SK-N-SH treated with all-trans-retinoic acid at 6 μM for 48 hours (cell line): ENCODE results near the gene FXYD4.

Experiments
- ATAC-seq: fragments of 200-7000 bp; cut with Tn5 transposase; 3 replicates; pipeline ENCODE4 v1.9.1; 2020; ENCODE audit warnings: mild to moderate bottlenecking, moderate library complexity
- ARNTL ChIP-seq: fragments of 450-650 bp; formaldehyde crosslinking; IDR thresholded peaks from 2 replicates; pipeline ENCODE4 v1.5.0; 2020; ENCODE audit warnings: low read depth, mild to moderate bottlenecking, moderate library complexity, borderline replicate concordance
- BACH2 ChIP-seq: fragments of 250-450 bp; sonication (Bioruptor Pico); IDR thresholded peaks from 2 replicates; pipeline ENCODE4 v1.9.0; 2021; ENCODE audit warnings: mild to moderate bottlenecking, borderline replicate concordance
- CSDC2 ChIP-seq: fragments of 250-450 bp; sonication (Bioruptor Pico); IDR thresholded peaks from 2 replicates; pipeline ENCODE4 v1.5.0; 2020; ENCODE audit warnings: mild to moderate bottlenecking, moderate library complexity
- ESRRG ChIP-seq: fragments of 250-450 bp; sonication (Bioruptor Pico); IDR thresholded peaks from 2 replicates; pipeline ENCODE4 v1.6.1; 2021; ENCODE audit warnings: mild to moderate bottlenecking
- GLIS3 ChIP-seq: fragments of 250-450 bp; sonication (Bioruptor Pico); IDR thresholded peaks from 2 replicates; pipeline ENCODE4 v1.5.0; 2020; ENCODE audit warnings: mild to moderate bottlenecking, moderate library complexity
- ISL1 ChIP-seq: fragments of 250-450 bp; sonication (Bioruptor Pico); IDR thresholded peaks from 2 replicates; pipeline ENCODE4 v2.1.2; 2022; ENCODE audit warnings: mild to moderate bottlenecking, moderate library complexity
- OSR1 ChIP-seq: fragments of 250-450 bp; sonication (Bioruptor Pico); IDR thresholded peaks from 2 replicates; pipeline ENCODE4 v1.8.0; 2022; ENCODE audit warnings: moderate library complexity, mild to moderate bottlenecking, inconsistent platforms
- PPARA ChIP-seq: fragments of 250-450 bp; sonication (Bioruptor Pico); IDR thresholded peaks from 2 replicates; pipeline ENCODE4 v1.5.0; 2020; ENCODE audit warnings: mild to moderate bottlenecking, borderline replicate concordance
- RARB ChIP-seq: fragments of 250-450 bp; sonication (Bioruptor Pico); IDR thresholded peaks from 2 replicates; pipeline ENCODE4 v1.8.0; 2021; ENCODE audit warnings: mild to moderate bottlenecking, moderate library complexity
- SNAI2 ChIP-seq: fragments of 250-450 bp; sonication (Bioruptor Pico); IDR thresholded peaks from 2 replicates; pipeline ENCODE4 v1.5.0; 2020; ENCODE audit warnings: mild to moderate bottlenecking, moderate library complexity
- TCF4 ChIP-seq: fragments of 250-450 bp; sonication (Bioruptor Pico); IDR thresholded peaks from 2 replicates; pipeline ENCODE4 v1.8.0; 2021; ENCODE audit warnings: mild to moderate bottlenecking, moderate library complexity, borderline replicate concordance
- TOX ChIP-seq: fragments of 250-450 bp; sonication (Bioruptor Pico); IDR thresholded peaks from 2 replicates; pipeline ENCODE4 v1.8.0; 2021; ENCODE audit warnings: mild to moderate bottlenecking, moderate library complexity, borderline replicate concordance
- ZC3H10 ChIP-seq: fragments of 250-450 bp; sonication (Bioruptor Pico); IDR thresholded peaks from 2 replicates; pipeline ENCODE4 v1.5.1; 2021; ENCODE audit warnings: mild to moderate bottlenecking, moderate library complexity
- ZFP3 ChIP-seq: fragments of 250-450 bp; sonication (Bioruptor Pico); IDR thresholded peaks from 2 replicates; pipeline ENCODE4 v1.5.0; 2020; ENCODE audit warnings: mild to moderate bottlenecking, moderate library complexity
- ZFP30 ChIP-seq: fragments of 450-650 bp; formaldehyde crosslinking; IDR thresholded peaks from 2 replicates; pipeline ENCODE4 v1.5.0; 2022; ENCODE audit warnings: mild to moderate bottlenecking, moderate library complexity
- ZNF565 ChIP-seq: fragments of 450-650 bp; formaldehyde crosslinking; conservative IDR thresholded peaks from 2 replicates; pipeline ENCODE4 v1.5.0; 2020; ENCODE audit warnings: low read depth, mild to moderate bottlenecking, moderate library complexity
- ZNF70 ChIP-seq: fragments of 450-650 bp; formaldehyde crosslinking; IDR thresholded peaks from 2 replicates; pipeline ENCODE4 v1.5.0; 2020; ENCODE audit warnings: mild to moderate bottlenecking, moderate library complexity
- ZNF8 ChIP-seq: fragments of 450-650 bp; formaldehyde crosslinking; IDR thresholded peaks from 2 replicates; pipeline ENCODE4 v1.5.0; 2020; ENCODE audit warnings: mild to moderate bottlenecking, moderate library complexity
- TF ChIP-seq, protein P1 (sequence below): fragments of 250-450 bp; sonication (Bioruptor Pico); IDR thresholded peaks from 2 replicates; pipeline ENCODE4 v1.8.0; 2020; ENCODE audit warnings: mild to moderate bottlenecking, moderate library complexity, borderline replicate concordance
- TF ChIP-seq, protein P2 (sequence below): fragments of 250-450 bp; sonication (Bioruptor Pico); IDR thresholded peaks from 2 replicates; pipeline ENCODE4 v1.5.0; 2020; ENCODE audit warnings: mild to moderate bottlenecking, moderate library complexity
- TF ChIP-seq, protein P3 (sequence below): fragments of 250-450 bp; sonication (Bioruptor Pico); IDR thresholded peaks from 2 replicates; pipeline ENCODE4 v1.5.1; 2020; ENCODE audit warnings: low read depth, mild to moderate bottlenecking, moderate library complexity
- TF ChIP-seq, protein P4 (sequence below): fragments of 250-450 bp; sonication (Bioruptor Pico); IDR thresholded peaks from 2 replicates; pipeline ENCODE4 v1.5.1; 2021; ENCODE audit warnings: mild to moderate bottlenecking, moderate library complexity

The FXYD4 gene

DNA sequence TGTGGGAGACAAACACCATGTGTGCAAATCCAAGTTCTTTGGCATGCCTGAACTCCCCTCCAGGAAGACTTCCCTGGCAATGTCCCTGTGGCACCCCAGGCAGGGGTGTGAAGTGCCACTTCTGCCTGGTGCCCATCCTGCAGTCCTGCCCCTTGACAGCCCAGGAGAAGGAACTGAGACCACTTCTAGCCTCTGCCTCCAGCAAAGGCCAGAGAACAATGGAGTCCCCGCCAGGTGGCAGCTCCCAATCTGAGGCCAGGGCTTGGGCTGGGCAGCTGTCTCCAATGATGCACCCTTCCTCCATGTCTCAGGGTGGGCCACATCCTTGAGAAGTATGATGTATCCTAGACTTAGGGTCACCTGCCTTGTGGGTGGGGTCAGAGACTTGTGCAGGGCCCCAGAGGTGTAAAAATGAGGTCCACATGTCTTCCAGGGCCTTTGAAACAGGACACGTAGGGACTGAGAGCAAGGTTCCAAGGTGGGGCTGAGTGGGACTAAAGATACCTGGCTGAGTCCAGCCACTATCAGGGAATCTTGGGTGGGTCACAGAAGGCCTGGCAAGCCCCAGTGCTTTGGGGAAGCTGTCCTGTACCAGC lies 5.5 kb downstream of the FXYD4 start:
- ATAC-seq, result no peak
- TF ChIP-seq ISL1, result no peak
- no peak for TF ChIP-seq GLIS3 (CRISPR knock-in tag)
- TF ChIP-seq ARNTL, result no peak
- TF ChIP-seq SNAI2 (CRISPR knock-in tag), result no peak
- TF ChIP-seq ZNF565 (CRISPR knock-in tag), result no peak
- TF ChIP-seq, protein P1, sequence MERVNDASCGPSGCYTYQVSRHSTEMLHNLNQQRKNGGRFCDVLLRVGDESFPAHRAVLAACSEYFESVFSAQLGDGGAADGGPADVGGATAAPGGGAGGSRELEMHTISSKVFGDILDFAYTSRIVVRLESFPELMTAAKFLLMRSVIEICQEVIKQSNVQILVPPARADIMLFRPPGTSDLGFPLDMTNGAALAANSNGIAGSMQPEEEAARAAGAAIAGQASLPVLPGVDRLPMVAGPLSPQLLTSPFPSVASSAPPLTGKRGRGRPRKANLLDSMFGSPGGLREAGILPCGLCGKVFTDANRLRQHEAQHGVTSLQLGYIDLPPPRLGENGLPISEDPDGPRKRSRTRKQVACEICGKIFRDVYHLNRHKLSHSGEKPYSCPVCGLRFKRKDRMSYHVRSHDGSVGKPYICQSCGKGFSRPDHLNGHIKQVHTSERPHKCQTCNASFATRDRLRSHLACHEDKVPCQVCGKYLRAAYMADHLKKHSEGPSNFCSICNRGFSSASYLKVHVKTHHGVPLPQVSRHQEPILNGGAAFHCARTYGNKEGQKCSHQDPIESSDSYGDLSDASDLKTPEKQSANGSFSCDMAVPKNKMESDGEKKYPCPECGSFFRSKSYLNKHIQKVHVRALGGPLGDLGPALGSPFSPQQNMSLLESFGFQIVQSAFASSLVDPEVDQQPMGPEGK, result no peak
- TF ChIP-seq ZNF8 (CRISPR knock-in tag), result no peak
- TF ChIP-seq, protein P2, sequence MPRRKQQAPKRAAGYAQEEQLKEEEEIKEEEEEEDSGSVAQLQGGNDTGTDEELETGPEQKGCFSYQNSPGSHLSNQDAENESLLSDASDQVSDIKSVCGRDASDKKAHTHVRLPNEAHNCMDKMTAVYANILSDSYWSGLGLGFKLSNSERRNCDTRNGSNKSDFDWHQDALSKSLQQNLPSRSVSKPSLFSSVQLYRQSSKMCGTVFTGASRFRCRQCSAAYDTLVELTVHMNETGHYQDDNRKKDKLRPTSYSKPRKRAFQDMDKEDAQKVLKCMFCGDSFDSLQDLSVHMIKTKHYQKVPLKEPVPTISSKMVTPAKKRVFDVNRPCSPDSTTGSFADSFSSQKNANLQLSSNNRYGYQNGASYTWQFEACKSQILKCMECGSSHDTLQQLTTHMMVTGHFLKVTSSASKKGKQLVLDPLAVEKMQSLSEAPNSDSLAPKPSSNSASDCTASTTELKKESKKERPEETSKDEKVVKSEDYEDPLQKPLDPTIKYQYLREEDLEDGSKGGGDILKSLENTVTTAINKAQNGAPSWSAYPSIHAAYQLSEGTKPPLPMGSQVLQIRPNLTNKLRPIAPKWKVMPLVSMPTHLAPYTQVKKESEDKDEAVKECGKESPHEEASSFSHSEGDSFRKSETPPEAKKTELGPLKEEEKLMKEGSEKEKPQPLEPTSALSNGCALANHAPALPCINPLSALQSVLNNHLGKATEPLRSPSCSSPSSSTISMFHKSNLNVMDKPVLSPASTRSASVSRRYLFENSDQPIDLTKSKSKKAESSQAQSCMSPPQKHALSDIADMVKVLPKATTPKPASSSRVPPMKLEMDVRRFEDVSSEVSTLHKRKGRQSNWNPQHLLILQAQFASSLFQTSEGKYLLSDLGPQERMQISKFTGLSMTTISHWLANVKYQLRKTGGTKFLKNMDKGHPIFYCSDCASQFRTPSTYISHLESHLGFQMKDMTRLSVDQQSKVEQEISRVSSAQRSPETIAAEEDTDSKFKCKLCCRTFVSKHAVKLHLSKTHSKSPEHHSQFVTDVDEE (CRISPR knock-in tag), result no peak
- TF ChIP-seq TCF4 (CRISPR knock-in tag), result no peak
- TF ChIP-seq, protein P3, sequence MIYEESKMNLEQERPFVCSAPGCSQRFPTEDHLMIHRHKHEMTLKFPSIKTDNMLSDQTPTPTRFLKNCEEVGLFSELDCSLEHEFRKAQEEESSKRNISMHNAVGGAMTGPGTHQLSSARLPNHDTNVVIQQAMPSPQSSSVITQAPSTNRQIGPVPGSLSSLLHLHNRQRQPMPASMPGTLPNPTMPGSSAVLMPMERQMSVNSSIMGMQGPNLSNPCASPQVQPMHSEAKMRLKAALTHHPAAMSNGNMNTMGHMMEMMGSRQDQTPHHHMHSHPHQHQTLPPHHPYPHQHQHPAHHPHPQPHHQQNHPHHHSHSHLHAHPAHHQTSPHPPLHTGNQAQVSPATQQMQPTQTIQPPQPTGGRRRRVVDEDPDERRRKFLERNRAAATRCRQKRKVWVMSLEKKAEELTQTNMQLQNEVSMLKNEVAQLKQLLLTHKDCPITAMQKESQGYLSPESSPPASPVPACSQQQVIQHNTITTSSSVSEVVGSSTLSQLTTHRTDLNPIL (CRISPR knock-in tag), result no peak
- TF ChIP-seq RARB (CRISPR knock-in tag), result no peak
- no peak for TF ChIP-seq TOX (CRISPR knock-in tag)
- no peak for TF ChIP-seq PPARA (CRISPR knock-in tag)

DNA sequence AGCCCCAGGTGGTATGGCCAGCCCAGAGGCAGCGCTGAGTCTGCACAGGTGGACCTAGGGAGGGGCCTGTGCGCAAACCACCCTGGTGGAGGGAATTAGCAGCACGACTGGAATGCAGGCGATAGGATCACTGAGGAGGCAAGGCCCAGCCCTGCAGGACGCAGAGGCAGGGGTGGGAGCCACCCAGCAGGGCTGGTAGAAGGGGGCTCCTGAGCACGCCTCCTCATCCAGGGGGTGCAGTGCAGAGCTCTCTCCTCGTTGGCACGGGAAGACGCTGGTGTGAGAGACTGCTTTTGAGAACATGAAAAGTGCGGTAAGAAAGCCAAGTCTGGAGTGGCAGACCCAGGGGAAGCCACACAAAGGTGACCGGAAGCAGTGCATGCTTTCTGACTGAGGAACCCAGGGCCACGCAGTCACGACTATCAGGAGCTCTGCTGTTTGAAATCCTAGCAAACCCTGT lies 6.0 kb downstream of the FXYD4 start:
- no peak for TF ChIP-seq PPARA (CRISPR knock-in tag)
- TF ChIP-seq ZFP30 (CRISPR knock-in tag), result no peak
- no peak for TF ChIP-seq ZNF70 (CRISPR knock-in tag)
- TF ChIP-seq RARB (CRISPR knock-in tag), result no peak
- no peak for TF ChIP-seq TCF4 (CRISPR knock-in tag)
- no peak for TF ChIP-seq ESRRG (CRISPR knock-in tag)
- no peak for TF ChIP-seq BACH2
- no peak for TF ChIP-seq ISL1
- TF ChIP-seq, protein P4, sequence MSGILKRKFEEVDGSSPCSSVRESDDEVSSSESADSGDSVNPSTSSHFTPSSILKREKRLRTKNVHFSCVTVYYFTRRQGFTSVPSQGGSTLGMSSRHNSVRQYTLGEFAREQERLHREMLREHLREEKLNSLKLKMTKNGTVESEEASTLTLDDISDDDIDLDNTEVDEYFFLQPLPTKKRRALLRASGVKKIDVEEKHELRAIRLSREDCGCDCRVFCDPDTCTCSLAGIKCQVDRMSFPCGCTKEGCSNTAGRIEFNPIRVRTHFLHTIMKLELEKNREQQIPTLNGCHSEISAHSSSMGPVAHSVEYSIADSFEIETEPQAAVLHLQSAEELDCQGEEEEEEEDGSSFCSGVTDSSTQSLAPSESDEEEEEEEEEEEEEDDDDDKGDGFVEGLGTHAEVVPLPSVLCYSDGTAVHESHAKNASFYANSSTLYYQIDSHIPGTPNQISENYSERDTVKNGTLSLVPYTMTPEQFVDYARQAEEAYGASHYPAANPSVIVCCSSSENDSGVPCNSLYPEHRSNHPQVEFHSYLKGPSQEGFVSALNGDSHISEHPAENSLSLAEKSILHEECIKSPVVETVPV (CRISPR knock-in tag), result no peak
- TF ChIP-seq, protein P3 (CRISPR knock-in tag), result no peak
- no peak for TF ChIP-seq TOX (CRISPR knock-in tag)
- TF ChIP-seq ZC3H10 (CRISPR knock-in tag), result no peak
- TF ChIP-seq CSDC2 (CRISPR knock-in tag), result no peak
- TF ChIP-seq ZFP3 (CRISPR knock-in tag), result no peak
- TF ChIP-seq, protein P1, result no peak
- TF ChIP-seq OSR1 (CRISPR knock-in tag), result no peak
- TF ChIP-seq, protein P2 (CRISPR knock-in tag), result no peak
- TF ChIP-seq GLIS3 (CRISPR knock-in tag), result no peak
- TF ChIP-seq ZNF8 (CRISPR knock-in tag), result no peak
- TF ChIP-seq SNAI2 (CRISPR knock-in tag), result no peak
- ATAC-seq, result peak; percentile 24; the same call in 1 of the 3 replicates
